NCI-H2196 treated with DMSO at 0.1 percent for 48 hours (cell line): ENCODE measurements around the gene NR3C2.

ENCODE experiments used
- DNase-seq: peaks from one replicate; lab custom pipeline; 2025; ENCODE audit not compliant: unreplicated experiment; lab: John Stamatoyannopoulos, UW

Gene NR3C2

GRCh38 chr4:148441986-148442831 lies at the start of gene NR3C2:
TSS of gene NR3C2 (minus strand) at chr4:148442414.
- DNase-seq: peak; percentile 72

GRCh38 chr4:148487181-148487580 lies 45.0 kb upstream of the NR3C2 start:
- DNase-seq: no peak

GRCh38 chr4:148481636-148482035 lies 39.4 kb upstream of the NR3C2 start:
- DNase-seq: no peak

GRCh38 chr4:148477276-148477675 lies 35.1 kb upstream of the NR3C2 start:
- DNase-seq: no peak

GRCh38 chr4:148469938-148470337 lies 27.7 kb upstream of the NR3C2 start:
- DNase-seq: no peak

- no peak for DNase-seq
Measured at GRCh38 chr4:148454835-148455234, 12.6 kb upstream of the NR3C2 start.

GRCh38 chr4:148453833-148454232 lies 11.6 kb upstream of the NR3C2 start:
- no peak for DNase-seq

GRCh38 chr4:148452970-148453369 lies 10.8 kb upstream of the NR3C2 start:
- no peak for DNase-seq

- DNase-seq: no peak
Measured at GRCh38 chr4:148449921-148450320, 7.7 kb upstream of the NR3C2 start.

- no peak for DNase-seq
Measured at GRCh38 chr4:148448141-148448540, 5.9 kb upstream of the NR3C2 start.

GRCh38 chr4:148447681-148448080 lies 5.5 kb upstream of the NR3C2 start:
- no peak for DNase-seq

- no peak for DNase-seq
Measured at GRCh38 chr4:148445860-148446330, 3.7 kb upstream of the NR3C2 start.

GRCh38 chr4:148445071-148445859 lies 3.1 kb upstream of the NR3C2 start:
- no peak for DNase-seq

GRCh38 chr4:148444296-148445070 lies 2.3 kb upstream of the NR3C2 start:
- no peak for DNase-seq

- DNase-seq: no peak
Measured at GRCh38 chr4:148443512-148444295, 1.5 kb upstream of the NR3C2 start.

GRCh38 chr4:148442832-148443511 lies 758 bp upstream of the NR3C2 start:
- DNase-seq: no peak

GRCh38 chr4:148441624-148441985 lies 609 bp downstream of the NR3C2 start:
- DNase-seq: no peak

GRCh38 chr4:148438047-148438446 lies 4.2 kb downstream of the NR3C2 start:
- no peak for DNase-seq

GRCh38 chr4:148437439-148437838 lies 4.8 kb downstream of the NR3C2 start:
- no peak for DNase-seq

- DNase-seq: no peak
Measured at GRCh38 chr4:148436512-148436911, 5.7 kb downstream of the NR3C2 start.
